HG03457 (cell line): Measurements from ENCODE around the gene LDB2.

Experiments used
- ATAC-seq: cut with Tn5 transposase; IDR thresholded peaks from one replicate; pipeline ENCODE4 v1.9.1; 2021; ENCODE audit warnings: moderate number of reproducible peaks; ENCODE audit not compliant: unreplicated experiment

LDB2 gene

DNA sequence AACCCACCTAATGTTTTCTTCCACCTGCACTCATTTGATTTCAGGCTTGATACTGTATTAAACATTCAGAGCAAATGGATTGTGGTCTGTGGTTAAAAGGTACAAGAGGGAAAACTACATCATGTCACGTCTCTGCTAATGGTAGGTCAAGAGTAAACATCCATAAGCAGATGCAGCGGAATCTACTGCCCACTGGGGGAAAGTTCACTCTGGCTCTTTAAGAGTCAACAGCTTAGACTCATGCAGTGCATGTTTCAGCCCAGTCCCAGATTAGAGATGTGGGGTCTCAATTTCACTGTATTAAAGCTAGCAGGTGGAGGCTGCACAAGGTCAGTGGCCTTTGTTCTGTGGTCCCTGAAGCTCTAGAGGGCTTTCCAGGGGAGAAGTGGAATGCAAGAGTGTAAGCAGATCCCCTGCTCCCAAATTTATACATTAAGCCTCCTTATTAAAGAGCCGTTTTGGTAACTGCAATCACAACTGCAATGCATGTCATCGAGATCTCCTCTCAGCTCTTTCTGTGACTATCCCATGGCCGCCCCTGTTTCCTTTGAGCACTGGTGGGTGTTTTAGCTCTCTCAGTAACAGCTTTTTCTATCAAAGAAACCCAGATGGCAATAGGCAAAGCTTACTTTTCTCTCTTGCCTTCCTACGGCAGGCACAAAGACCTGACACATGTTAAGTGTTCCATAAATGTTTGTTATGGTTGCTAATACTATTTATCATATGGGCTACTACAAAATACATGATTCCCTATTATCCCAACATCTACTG lies 53.4 kb downstream of the LDB2 start:
- no peak for ATAC-seq

DNA sequence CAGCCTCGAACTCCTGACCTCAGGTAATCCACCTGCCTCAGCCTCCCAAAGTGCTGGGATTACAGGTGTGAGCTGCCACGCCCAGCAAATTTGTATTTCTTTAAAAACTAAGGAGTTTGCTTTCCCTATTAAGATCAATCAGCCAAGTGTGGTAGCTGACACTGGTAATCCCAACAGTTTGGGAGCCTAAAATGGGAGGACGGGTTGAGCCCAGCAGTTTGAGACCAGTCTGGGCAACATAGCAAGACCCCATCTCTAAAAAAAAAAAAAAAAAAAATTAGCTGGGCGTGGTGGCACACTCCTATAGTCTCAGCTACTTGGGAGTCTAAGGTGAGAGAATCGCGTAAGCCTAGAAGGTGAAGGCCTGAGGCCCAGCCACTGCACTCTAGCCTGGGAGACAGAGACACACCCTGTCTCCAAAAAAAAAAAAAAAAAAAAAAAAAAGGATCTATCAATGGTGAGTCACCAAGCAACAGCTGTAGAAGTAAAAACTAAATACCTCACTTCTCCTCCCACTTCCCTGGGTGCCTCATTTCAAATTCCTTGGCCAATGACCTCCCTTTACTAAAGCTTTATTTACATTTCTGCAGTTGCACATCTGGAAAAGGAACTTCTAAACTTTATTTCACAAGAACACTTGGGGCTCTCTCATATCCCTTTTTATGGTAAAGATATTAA lies 54.5 kb downstream of the LDB2 start:
- ATAC-seq: no peak

DNA sequence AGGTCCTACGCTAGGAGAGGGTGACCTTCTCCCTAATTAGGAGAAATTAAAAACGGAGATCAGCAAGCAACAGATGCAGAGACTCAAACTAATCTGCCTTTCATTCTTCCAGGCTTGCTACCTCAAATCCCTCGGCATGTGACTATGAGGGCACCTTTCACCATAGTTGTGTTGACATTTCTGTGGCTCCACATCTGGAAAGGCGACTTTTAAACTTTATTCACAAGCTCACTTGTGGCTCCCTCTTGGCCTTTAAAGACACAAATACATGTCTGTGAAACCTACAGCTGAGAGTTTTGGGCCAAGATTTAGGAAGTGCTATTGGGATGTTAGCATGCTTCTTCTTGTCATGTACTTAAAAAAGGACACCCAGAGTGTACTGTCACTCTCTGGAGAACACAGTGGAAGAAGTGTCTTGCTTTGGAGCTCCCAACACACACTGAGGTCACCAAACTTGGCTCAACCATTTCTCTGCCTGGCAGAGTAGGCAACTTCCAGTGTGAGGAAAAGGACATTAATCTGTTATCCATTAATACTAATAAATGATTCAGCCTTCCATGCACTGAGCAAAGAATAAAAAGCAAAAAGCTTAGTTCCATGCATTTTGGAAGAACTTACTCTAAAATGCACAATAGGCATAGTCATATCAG lies 60.1 kb downstream of the LDB2 start:
- ATAC-seq: no peak

DNA sequence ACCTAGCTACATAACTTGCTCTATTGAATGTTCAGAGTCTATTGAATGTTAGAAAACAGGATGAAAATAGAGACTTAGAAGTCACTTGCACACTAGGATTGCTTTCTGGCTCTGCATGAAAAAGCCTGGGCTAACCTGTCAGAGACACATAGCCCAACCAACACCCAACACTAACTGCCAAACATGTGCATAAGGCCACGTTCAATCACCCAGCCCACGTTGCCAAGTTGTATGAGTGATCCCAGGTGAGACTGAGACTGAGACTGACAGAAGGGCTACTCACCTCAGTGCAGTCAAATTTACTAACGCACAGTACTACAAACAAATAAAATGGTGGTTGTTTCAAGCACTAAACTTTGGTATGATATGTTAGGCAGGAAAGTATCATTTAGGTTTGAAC lies 61.0 kb downstream of the LDB2 start:
- ATAC-seq: no peak

DNA sequence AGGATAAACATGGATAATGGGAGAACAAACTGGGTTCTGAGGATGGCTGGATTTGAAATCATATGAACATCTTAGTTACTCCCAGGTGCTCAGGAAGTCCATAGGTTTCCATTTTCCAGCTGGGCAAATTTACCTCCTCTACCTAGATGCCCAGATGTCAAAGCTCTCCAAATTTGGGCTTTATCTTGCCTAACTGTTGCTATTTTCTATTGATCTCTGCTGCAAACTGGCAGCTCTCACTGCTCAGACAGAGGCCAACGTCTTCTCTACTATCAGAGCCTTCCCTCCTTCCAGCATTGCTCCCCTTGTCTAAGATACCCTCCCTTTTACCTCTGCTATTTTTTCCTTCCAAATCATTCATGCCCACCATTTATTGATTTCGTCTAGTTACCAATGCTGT lies 62.1 kb downstream of the LDB2 start:
- no peak for ATAC-seq

DNA sequence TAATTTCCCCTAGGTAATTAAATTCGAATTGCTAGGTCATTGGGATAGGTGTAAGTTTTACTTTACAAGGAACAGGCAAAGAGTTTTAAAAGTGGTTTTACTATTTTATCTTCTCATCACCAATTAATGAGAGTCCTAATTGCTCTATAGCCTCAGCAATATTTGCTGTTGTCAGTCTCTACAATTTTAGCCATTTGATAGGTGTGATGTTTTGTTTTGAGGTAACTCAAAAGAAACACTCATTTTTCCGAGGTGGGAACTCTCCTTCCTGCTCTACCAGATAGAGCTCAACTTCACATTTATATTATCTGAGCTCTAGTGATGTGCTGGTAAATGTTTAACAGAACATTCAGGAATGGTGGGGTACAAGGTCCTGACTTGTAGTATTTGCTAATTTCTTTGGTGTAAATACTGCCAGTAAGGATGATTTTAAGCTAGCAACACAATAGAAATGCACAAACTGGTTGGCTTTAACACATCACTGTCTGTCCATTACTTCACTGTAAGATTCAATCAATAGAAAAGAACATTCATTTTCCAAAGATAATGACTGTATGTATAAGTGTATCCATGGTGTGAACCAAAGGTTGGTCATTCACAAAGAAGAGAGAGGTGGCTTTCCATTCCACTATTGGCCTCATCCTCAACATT lies 62.7 kb downstream of the LDB2 start:
- ATAC-seq: no peak

DNA sequence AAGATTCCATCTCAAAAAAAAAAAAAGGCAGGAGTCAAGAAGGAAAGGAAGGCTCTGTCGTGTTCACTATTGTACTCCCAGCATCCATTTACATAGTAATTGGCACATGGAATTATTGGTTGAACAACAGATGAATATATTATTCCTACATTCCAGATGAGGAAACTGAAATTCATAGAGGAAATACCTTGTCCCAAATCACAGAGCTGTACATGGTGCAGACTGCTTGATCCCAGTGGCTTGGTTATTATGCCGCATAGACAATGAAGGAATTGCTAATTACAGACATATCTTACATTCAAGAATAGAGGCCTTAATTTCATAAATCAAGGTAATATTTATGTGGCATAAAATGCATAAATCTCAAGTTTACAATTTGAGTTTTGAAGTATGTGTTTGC lies 63.6 kb downstream of the LDB2 start:
- ATAC-seq: no peak

DNA sequence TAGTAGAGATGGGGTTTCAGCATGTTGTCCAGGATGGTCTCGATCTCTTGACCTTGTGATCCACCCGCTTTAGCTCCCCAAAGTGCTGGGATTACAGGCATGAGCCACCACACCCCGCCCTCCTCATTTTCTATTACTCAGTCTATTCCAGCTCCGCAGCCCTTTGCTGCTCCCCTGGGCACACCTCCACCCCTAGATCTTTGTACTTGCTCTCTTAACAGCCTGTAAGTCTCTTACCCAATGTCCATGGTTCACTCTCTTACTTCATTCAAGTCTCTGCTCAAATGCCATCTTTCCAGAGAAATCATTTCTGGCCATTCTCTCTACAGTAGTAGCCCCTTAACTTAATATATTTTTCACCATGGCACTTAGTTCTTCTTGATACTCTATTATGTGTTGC lies 64.7 kb downstream of the LDB2 start:
- ATAC-seq: no peak

DNA sequence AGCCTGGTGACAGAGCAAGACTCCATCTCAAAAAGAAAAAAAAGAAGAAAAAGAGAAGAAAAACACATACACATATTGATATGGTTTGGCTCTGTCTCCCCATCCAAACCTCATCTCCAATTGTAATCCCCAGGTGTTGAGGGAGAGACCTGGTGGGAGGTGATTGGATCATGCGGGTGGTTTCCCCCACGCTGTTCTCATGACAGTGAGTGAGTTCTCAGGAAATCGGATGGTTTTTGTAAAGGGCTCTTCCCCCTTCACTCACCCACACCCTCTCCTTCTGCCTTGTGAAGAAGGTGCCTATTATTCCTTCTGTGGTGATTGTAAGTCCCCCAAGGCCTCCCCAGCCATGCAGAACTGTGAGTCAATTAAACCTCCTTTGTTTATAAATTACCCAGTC lies 68.4 kb downstream of the LDB2 start:
- ATAC-seq: no peak

DNA sequence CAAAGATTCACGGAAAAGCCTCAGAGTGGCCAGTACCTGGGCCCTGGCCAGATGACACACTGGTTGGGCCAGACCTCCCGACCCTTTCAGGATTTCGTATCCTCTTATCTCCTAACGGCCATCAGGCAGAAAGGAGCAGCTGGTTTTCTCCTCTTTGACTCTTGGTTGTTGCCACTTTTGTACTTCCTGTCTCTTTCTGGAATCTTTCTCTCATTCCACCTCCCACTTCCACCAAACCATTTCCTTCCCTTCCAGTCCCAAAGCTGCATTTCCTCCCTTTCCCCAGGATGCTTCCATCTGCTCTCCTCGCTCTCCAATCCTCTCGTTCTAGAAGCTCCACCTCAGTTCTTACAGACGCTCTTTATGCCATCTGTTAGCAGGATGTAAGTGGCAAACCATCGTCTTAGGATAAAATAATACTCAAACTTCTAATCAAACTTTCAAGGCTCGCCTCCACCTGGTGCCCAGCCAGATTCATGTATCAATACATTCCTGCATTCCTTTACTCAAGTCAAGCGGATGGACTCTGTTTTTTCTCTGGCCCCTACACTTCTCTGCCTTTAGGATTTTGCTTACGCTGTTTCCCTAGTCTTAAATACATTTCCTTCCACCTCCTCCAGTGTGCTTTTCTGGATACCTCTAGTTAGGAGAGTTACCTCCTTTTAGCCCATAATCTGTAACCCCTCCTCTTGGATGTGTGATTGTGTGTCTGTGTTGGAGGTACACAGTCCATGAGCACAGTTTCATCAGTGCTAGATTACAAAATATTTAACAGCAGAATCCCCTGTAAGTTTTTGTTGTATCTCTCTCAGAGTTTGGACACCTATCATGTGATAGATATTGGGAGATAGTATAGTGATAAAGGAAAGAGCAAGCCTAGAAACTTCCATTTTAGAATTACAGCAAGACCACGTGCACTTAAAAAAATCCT lies 70.4 kb downstream of the LDB2 start:
- ATAC-seq: no peak

DNA sequence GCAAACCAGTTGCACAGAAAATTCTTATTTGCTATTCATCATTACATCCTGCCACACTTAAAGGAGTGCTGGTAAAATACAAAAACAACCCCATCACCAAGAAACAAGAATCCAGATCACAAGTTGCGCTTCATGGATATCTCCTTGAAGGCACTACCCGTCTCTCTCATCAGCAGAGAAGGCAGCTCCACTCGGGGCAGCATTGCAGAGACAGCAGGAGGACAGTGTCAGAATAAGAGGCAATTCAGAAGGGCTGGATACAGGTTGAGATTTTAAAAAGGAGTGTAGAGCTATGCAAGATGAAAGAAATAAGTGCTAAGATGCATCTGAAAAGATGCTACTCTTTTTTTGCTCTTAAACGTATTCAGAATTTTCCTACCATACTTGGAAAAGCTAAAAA lies 71.4 kb downstream of the LDB2 start:
- no peak for ATAC-seq

DNA sequence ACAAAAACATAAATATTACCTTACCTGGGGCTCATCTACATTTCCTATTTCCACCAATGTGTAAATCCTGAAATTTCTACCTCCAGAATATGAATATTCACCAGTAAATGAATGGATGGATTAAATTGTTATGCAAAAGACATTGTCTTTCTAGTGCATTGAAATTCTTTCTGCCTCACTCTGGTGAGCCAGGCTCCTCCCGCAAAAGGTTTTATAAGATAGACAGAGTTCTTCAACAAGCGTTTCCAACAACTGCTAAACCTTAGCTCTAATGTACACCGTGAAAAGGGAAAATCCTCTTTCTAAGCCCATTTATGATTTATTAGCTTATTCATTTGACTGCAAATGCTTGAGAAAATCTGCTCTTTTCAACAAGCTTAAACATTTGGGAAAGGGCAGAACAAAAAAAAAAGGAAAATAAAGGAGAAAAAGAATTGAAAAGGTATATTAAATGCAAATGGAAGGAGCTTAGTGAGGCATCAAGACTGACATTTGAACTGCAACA lies 72.0 kb downstream of the LDB2 start:
- ATAC-seq: no peak

DNA sequence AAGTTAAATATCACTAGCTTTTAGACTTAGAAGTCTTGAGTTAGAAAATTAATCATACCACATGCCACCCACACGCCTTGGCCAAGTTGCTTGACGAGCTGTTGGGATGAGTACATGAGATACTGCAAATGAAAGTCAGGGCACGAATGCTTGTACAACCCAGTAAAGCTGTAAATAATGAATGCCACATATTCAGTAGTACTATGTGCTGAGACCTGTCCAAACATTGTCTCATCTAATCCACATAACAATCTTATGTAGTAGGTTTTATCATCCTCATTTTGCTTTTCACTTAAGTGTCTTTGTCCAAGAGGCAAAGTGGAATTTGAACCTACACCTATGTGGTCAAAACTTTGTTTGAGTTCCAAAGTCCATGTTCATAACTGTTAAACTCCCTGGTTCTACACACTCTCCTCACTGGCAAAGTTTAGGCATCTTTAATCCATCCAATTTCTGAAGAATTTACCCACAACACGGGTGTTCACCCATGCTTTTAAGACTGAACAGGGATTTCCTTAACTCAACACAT lies 74.1 kb downstream of the LDB2 start:
- ATAC-seq: no peak

DNA sequence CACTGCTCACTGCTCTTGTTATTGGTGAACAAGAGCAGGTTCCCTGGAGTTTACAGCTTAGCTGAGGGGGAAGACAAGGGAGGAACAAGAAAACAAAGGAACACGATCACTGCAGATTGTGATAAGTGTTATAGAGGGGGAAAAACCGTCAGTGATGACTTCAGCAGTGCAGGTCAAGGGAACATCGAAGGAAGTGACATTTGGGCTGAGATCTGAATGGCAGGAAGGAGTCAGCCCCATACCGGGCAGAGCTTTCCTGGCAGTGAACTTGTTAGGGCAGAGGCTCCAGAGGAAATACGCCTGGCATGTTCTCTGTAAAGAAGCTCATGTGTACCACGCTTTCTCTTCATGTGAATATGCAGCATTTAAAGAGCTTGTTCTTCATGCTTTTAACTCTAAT lies 78.1 kb downstream of the LDB2 start:
- ATAC-seq: no peak

DNA sequence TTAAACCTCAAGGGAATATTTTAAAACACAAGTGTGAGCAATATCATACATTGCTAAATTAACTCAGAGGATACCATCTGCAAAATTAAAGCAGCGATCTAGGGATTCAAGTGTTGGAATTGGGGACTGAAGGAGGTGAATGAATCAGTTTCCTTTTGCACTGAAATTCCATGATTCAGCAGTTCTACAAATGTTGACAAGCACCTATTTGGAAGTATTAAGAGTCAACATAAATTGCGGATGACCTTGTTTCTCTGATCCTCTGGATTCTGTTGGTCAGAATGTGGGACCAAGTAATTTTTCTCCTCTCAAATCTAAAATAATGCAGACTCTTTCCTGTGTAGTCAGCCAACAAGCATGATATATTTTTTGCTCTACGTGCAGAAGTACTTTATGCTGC lies 78.8 kb downstream of the LDB2 start:
- ATAC-seq: no peak

DNA sequence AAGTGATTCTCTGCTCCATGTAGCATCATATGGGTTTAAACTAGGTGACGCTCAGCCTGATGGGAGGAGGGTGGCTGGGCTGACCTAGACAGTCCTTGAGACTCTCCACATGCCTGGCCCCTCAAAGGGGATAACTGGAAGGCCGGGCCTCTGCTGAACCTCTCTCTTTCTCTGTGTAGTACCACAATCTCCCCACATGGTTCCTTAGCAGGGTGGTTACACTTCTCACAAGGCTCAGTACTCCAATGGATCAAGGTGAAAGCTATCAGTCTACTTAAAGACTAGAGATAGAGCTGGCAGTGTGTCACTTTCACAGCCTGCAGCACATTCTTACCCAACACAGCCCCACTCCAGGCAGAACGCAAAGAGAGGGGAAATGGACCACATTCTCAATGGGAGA lies 80.4 kb downstream of the LDB2 start:
- no peak for ATAC-seq

DNA sequence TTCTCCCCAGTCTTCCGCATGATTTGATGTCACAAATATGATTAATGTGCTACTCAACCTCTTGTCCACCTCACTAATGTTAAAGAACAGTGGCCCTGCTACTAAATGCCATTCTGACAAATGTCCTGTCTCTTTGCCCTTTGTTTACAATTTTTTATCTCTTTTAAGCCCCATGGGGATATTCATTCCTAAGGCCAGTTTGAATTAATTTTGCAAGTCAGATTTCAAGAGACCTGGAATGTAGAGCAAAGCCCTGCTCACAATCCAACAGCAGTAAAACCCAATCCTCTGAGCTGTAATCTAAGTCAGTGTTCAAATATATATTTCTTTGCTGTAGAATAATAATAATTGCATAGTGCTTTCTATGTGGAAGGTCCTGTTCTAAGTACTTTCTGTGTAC lies 81.2 kb downstream of the LDB2 start:
- ATAC-seq: no peak

DNA sequence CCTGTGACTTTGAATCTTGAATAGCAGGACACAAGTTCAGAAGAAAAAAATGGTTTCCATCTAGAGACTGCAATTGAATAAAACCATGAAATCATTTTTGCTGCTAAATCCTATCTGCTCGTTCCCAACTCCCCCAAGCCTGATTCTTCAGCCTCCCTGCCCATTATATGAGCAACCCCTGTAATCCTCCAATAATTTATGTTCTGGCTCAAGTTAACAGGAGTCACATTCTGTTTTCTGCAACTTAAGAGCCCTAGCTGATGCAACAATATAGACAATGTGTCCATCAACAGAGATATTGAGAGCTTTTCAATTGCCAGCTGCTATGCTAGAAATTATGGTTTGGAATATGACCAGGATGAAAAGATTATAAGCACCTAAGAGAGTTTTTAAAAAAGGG lies 84.1 kb downstream of the LDB2 start:
- ATAC-seq: no peak

DNA sequence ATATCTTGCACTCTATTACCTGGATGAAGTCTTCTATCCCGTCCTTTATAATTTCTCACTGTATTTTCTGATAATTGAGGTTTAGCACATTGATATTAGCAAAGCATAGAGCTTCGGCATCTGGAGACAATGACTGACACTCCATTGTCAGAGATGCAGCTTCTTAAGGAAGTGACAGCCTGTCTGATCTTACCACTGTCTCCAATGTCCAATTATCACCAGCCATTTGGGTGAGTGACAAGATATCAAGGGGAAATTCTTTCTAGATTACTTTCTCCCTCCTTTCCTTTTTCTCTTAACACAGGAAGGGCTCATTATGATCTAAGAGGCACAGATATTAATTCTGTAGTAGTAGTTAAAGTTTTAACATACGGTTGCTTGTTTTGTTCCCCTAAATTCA lies 86.4 kb downstream of the LDB2 start:
- ATAC-seq: no peak

DNA sequence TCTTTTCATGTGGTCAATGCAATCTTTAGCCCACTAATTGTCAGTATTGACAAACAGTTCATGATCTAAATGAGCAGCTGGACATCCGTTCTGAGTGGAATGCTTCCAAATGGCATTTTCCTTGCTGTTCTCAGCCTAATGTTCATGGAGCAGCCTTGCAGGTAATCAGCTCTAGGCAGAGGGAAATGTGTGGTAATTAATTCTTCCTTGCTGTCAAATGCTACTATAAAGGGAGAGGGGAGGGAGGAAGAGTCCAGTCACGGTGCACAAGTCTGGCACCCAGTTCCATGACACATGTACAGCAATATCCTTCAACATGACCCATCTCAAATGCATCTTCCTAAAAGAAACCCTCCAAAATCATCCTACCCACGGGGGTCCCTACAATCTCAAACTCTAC lies 88.5 kb downstream of the LDB2 start:
- no peak for ATAC-seq
